Mesothelial cell of epicardium (in vitro differentiated cells): ENCODE results near the gene ATP2A2. TPM values are rescaled to one million over a fixed set of nuclear protein-coding genes. Genes with fewer than 3 reads are reported as not detected.
"Not testable (repeated sequence)": the region's sequence is repeated elsewhere in the genome, so short reads cannot be mapped to it uniquely, and the experiment has no call there.

Experiments used
- DNase-seq, 2 experiments: peaks; one replicate each; pipeline ENCODE4 v3.0.0; 2021; ENCODE audit warnings: low spot score in 2 of 2; ENCODE audit not compliant: unreplicated experiment in 2 of 2
- H3K27ac Mint-ChIP-seq: 2 replicates; pipeline ENCODE4 v1.8.0; 2021; ENCODE audit warnings: mixed read lengths
- H3K27me3 Mint-ChIP-seq: 2 replicates; pipeline ENCODE4 v1.8.0; 2021; ENCODE audit warnings: low read depth, mixed read lengths
- H3K36me3 Mint-ChIP-seq: 2 replicates; pipeline ENCODE4 v1.8.0; 2021; ENCODE audit warnings: mixed read lengths
- H3K4me1 Mint-ChIP-seq: 2 replicates; pipeline ENCODE4 v1.8.0; 2021; ENCODE audit warnings: mixed read lengths
- H3K4me3 Mint-ChIP-seq: 2 replicates; pipeline ENCODE4 v1.8.0; 2021; ENCODE audit warnings: mild to moderate bottlenecking, moderate library complexity, mixed read lengths
- H3K9me3 Mint-ChIP-seq: 2 replicates; pipeline ENCODE4 v1.8.0; 2021; ENCODE audit warnings: mixed read lengths
- CTCF ChIP-seq: fragments of 200-600 bp; sonication (generic); IDR thresholded peaks from one replicate; pipeline ENCODE4 v1.5.0; 2021; ENCODE audit warnings: antibody characterized with exemption; ENCODE audit not compliant: unreplicated experiment
- total RNA-seq: library from RNA; stranded (reverse); gene quantifications from 3 replicates; pipeline ENCODE4 v1.2.1, GENCODE V29; 2021

ATP2A2 gene
- total RNA-seq, 1 donor from 2014 or later = 186 TPM

GRCh38 chr12:110358384-110359097 is 77.5 kb downstream of the ATP2A2 start:
- H3K27me3 Mint-ChIP-seq, H3K4me1 Mint-ChIP-seq, H3K27ac Mint-ChIP-seq, H3K4me3 Mint-ChIP-seq, DNase-seq, H3K9me3 Mint-ChIP-seq, H3K36me3 Mint-ChIP-seq: not testable (repeated sequence)
- peak; percentile 44 for TF ChIP-seq CTCF

GRCh38 chr12:110361216-110361615 is 80.2 kb downstream of the ATP2A2 start:
- H3K4me3 Mint-ChIP-seq = no peak overlapping the region
- no peak for DNase-seq
- TF ChIP-seq CTCF = no peak
- H3K4me1 Mint-ChIP-seq = no peaks in the 10 kb centered on the region
- H3K27me3 Mint-ChIP-seq = no peaks in the 10 kb centered on the region
- H3K36me3 Mint-ChIP-seq = no peaks in the 10 kb centered on the region
- no peak overlapping the region for H3K27ac Mint-ChIP-seq
- no peaks in the 10 kb centered on the region for H3K9me3 Mint-ChIP-seq

GRCh38 chr12:110365489-110366320 is 84.7 kb downstream of the ATP2A2 start:
- no peaks in the 10 kb centered on the region for H3K27me3 Mint-ChIP-seq
- peak overlapping the region; percentile 21 for H3K27ac Mint-ChIP-seq

GRCh38 chr12:110366321-110367142 is 85.5 kb downstream of the ATP2A2 start:
- Mint-ChIP-seq H3K27ac (peak overlapping the region; percentile 91), H3K36me3 (peaks cover 3% of the 10 kb centered on the region), H3K4me1 (peaks cover 7% of the 10 kb centered on the region), H3K9me3 (no peaks in the 10 kb centered on the region), H3K27me3 (no peaks in the 10 kb centered on the region), H3K4me3 (no peak overlapping the region)
- no peak for TF ChIP-seq CTCF
- no peak for DNase-seq

More at GRCh38 chr12:110365489-110366320, 84.7 kb downstream of the ATP2A2 start:
- H3K9me3 Mint-ChIP-seq = no peaks in the 10 kb centered on the region
- no peak for TF ChIP-seq CTCF
- no peak for DNase-seq
- peaks cover 3% of the 10 kb centered on the region for H3K36me3 Mint-ChIP-seq
- peaks cover 7% of the 10 kb centered on the region for H3K4me1 Mint-ChIP-seq
- no peak overlapping the region for H3K4me3 Mint-ChIP-seq

GRCh38 chr12:110367181-110367864 is 86.3 kb downstream of the ATP2A2 start:
- DNase-seq = no peak
- Mint-ChIP-seq H3K9me3 (no peaks in the 10 kb centered on the region), H3K27me3 (no peaks in the 10 kb centered on the region), H3K4me3 (no peak overlapping the region), H3K36me3 (peaks cover 3% of the 10 kb centered on the region), H3K27ac (peak overlapping the region; percentile 91), H3K4me1 (peaks cover 7% of the 10 kb centered on the region)
- TF ChIP-seq CTCF = no peak
